ENCODE data around the gene CHMP6.

DNA sequence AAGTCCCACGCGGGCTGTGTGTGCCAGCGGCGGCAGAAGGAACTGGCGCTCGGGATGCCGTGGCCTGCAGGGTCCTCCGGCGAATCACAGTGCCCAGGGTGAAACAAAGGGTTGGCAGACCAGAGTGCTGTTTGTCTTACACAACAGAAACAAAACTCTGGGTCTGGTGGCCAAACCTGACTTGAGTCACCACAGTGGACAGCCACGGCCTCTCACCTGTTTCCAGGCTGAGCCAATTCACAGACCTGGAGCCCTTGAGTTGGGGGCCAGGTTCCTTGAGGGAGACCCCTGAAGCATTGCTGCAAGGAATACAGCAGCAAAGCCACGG is 2.1 kb upstream of the CHMP6 start:
- TF ChIP-seq POLR2A (IDR thresholded peaks at IDR 0.05) (no peak), POLR2AphosphoS5 (IDR thresholded peaks at IDR 0.05) (no peak)
- TF ChIP-seq, protein P1, sequence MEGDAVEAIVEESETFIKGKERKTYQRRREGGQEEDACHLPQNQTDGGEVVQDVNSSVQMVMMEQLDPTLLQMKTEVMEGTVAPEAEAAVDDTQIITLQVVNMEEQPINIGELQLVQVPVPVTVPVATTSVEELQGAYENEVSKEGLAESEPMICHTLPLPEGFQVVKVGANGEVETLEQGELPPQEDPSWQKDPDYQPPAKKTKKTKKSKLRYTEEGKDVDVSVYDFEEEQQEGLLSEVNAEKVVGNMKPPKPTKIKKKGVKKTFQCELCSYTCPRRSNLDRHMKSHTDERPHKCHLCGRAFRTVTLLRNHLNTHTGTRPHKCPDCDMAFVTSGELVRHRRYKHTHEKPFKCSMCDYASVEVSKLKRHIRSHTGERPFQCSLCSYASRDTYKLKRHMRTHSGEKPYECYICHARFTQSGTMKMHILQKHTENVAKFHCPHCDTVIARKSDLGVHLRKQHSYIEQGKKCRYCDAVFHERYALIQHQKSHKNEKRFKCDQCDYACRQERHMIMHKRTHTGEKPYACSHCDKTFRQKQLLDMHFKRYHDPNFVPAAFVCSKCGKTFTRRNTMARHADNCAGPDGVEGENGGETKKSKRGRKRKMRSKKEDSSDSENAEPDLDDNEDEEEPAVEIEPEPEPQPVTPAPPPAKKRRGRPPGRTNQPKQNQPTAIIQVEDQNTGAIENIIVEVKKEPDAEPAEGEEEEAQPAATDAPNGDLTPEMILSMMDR (IDR thresholded peaks at IDR 0.05): no peak
